CD4-positive, alpha-beta memory T cell (primary cell): ENCODE results near the gene FXYD5. TPM values are rescaled to one million over a fixed set of nuclear protein-coding genes. Genes with fewer than 3 reads are reported as not detected.

Experiments used
- CTCF ChIA-PET: fragments of 350-600 bp; sonication (Branson Sonifier 250); formaldehyde crosslinking; loops from one replicate; lab custom pipeline; 2021; ENCODE audit warnings: inconsistent platforms; ENCODE audit not compliant: partially characterized antibody; lab: Charles Lee
- POLR2A ChIA-PET: fragments of 350-600 bp; sonication (Branson Sonifier 250); formaldehyde crosslinking; loops from one replicate; lab custom pipeline; 2021; ENCODE audit not compliant: partially characterized antibody; lab: Charles Lee
- DNase-seq, 5 donors: peaks; one replicate each; pipeline versions ENCODE4 v3.0.0 to v3.0.0-alpha.2; 2020 to 2022; ENCODE audit warnings: mixed read lengths in 1 of 5
- H3K27ac ChIP-seq: one replicate; pipeline ENCODE4 v1.7.0; 2013; ENCODE audit warnings: low read depth, low read length
- H3K27me3 ChIP-seq: 2 replicates; pipeline ENCODE4 v1.7.0; 2013; ENCODE audit warnings: mild to moderate bottlenecking, low read length, moderate library complexity; ENCODE audit not compliant: insufficient read depth
- H3K36me3 ChIP-seq: 2 replicates; pipeline ENCODE4 v1.7.0; 2013; ENCODE audit warnings: mild to moderate bottlenecking, low read length, moderate library complexity; ENCODE audit not compliant: insufficient read depth
- H3K4me1 ChIP-seq: 2 replicates; pipeline ENCODE4 v1.7.0; 2013; ENCODE audit warnings: mild to moderate bottlenecking, low read length, moderate library complexity; ENCODE audit not compliant: insufficient read depth
- H3K4me3 ChIP-seq, 2 donors: one replicate each; pipeline ENCODE4 v1.7.0; 2013; ENCODE audit warnings: low read length in 2 of 2, mild to moderate bottlenecking in 1 of 2
- H3K9me3 ChIP-seq, 2 donors: one replicate each; pipeline ENCODE4 v1.7.0; 2013; ENCODE audit warnings: low read length in 2 of 2, control low read depth in 1 of 2; ENCODE audit not compliant: control insufficient read depth in 1 of 2
- H3K27ac Mint-ChIP-seq, 7 donors: one replicate each; pipeline ENCODE4 v1.8.0; 2020 to 2021; ENCODE audit warnings: mixed read lengths in 7 of 7, mild to moderate bottlenecking in 6 of 7, inconsistent platforms in 3 of 7, moderate library complexity in 3 of 7
- H3K27me3 Mint-ChIP-seq, 2 donors: one replicate each; pipeline ENCODE4 v1.8.0; 2020 to 2021; ENCODE audit warnings: mixed read lengths in 2 of 2
- H3K36me3 Mint-ChIP-seq, 2 donors: one replicate each; pipeline ENCODE4 v1.8.0; 2020 to 2021; ENCODE audit warnings: mixed read lengths in 2 of 2, inconsistent platforms in 1 of 2, mild to moderate bottlenecking in 1 of 2
- H3K4me1 Mint-ChIP-seq, 4 donors: one replicate each; pipeline ENCODE4 v1.8.0; 2020 to 2021; ENCODE audit warnings: mixed read lengths in 4 of 4, mild to moderate bottlenecking in 1 of 4
- H3K4me3 Mint-ChIP-seq, 8 donors: one replicate each; pipeline ENCODE4 v1.8.0; 2020 to 2021; ENCODE audit warnings: mixed read lengths in 8 of 8, mild to moderate bottlenecking in 7 of 8, moderate library complexity in 6 of 8, inconsistent platforms in 3 of 8
- H3K9me3 Mint-ChIP-seq, 8 donors: one replicate each; pipeline ENCODE4 v1.8.0; 2020 to 2021; ENCODE audit warnings: mixed read lengths in 8 of 8, mild to moderate bottlenecking in 5 of 8, inconsistent platforms in 3 of 8, moderate library complexity in 1 of 8
- intact Hi-C: fragments of 100-400 bp; cut with micrococcal nuclease; formaldehyde crosslinking; loops from one replicate; pipeline ENCODE4 v1.15.1; 2023
- polyA plus RNA-seq, 2 donors: library from polyadenylated mRNA; unstranded; fragments of 300-500 nt; fragmentation: Illumina TruSeq; gene quantifications; one replicate each; pipeline ENCODE4 v1.2.3, GENCODE V29; 2021
- total RNA-seq, 2 experiments: library from RNA; stranded (reverse); gene quantifications; one replicate each; pipeline ENCODE4 v1.2.3, GENCODE V29; 2021

FXYD5 gene
- total and polyA plus RNA-seq, 4 experiments from 2014 or later: 452 to 833 (median 479) TPM

DNA sequence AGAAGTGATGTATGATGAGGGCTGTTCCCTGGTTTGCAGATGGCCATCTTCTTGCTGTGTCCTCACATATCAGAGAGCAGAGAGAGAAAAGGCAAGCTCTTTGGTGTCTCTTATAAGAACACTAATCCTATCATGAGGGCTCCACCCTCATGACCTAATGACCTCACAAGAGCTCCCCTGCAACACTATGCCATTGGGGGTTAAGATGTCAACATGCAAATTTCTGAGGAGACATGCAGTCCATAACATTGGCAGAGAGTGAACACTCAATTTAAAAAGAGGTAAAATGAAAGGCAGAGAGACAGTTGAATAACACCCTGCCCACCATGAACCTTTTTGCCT is 63.1 kb downstream of the FXYD5 start:
- H3K4me3 ChIP-seq: no peak overlapping the region

DNA sequence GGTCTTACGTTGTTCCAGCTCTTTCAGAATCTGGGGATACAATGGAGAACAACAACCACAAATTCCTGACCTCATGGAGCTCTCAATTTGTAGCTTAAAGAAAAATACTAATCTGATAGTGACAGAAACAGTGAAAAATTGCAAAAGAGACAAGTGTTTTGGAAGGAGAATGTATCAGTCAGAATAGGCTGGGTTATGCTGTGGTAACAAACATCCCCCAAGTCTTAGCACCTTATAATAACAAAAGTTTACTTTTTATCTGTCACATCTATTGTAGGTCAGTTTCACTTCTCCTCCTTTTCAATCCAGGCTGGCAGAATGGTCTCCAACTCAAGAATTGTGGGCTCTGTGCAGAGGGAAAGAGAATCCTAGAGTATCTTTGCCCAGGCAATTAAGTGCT is 64.5 kb downstream of the FXYD5 start:
- POLR2A ChIA-PET: no interaction called here
- H3K9me3 Mint-ChIP-seq: peaks cover 0 to 14% (median 4%) of the 10 kb centered on the region in 8 donors
- intact Hi-C loops: loop anchor here (10.0 kb wide), 1 partner anchor 246 kb away; no protein-coding TSS in a partner anchor

More for the DNA sequence above, 63.1 kb downstream of the FXYD5 start:
- Mint-ChIP-seq H3K36me3 (peaks cover 0 to 3% of the 10 kb centered on the region in 2 donors), H3K4me3 (no peak overlapping the region), H3K27ac (peak overlapping the region in 5 of 7 donors; percentile 36 to 100 (median 66)), H3K4me1 (peaks cover 30 to 69% (median 50%) of the 10 kb centered on the region in 4 donors), H3K27me3 (no peaks in the 10 kb centered on the region), H3K9me3 (peaks cover 0 to 14% (median 4%) of the 10 kb centered on the region in 8 donors)
- Histone ChIP-seq H3K4me1 (peaks cover 75% of the 10 kb centered on the region), H3K36me3 (no peaks in the 10 kb centered on the region), H3K9me3 (no peaks in the 10 kb centered on the region), H3K27ac (no peak overlapping the region), H3K27me3 (no peaks in the 10 kb centered on the region)
- DNase-seq: no peak
- POLR2A ChIA-PET: interaction anchor here (0.7 to 8.8 kb wide), 7 partner anchors 10 to 74 kb away, joined by 3 to 126 read pairs (median 12); partner anchors contain the start of genes FXYD5 and FXYD7
- CTCF ChIA-PET: interaction anchor here (0.7 to 2.0 kb wide), 14 partner anchors 19 to 151 kb away, joined by 3 to 20 read pairs (median 3); partner anchors contain the start of gene FXYD7
- intact Hi-C loops: loop anchor here (10.0 kb wide), 1 partner anchor 247 kb away; no protein-coding TSS in a partner anchor

More for the DNA sequence above, 64.5 kb downstream of the FXYD5 start:
- Mint-ChIP-seq H3K27ac (peak overlapping the region in 2 of 7 donors; percentile 25 to 88), H3K4me1 (peaks cover 25 to 64% (median 49%) of the 10 kb centered on the region in 4 donors), H3K36me3 (peaks cover 0 to under 1% of the 10 kb centered on the region in 2 donors), H3K4me3 (peak overlapping the region in 1 of 8 donors; percentile 1), H3K27me3 (no peaks in the 10 kb centered on the region)
- no peak overlapping the region for H3K27ac ChIP-seq
- CTCF ChIA-PET: interaction anchor here (1.4 to 2.0 kb wide), 3 partner anchors 21 to 78 kb away, joined by 3 to 7 read pairs (median 5); no protein-coding TSS in a partner anchor
- DNase-seq: no peak
- H3K9me3 ChIP-seq: no peaks in the 10 kb centered on the region
- H3K27me3 ChIP-seq: no peaks in the 10 kb centered on the region
- H3K4me3 ChIP-seq: no peak overlapping the region
- H3K4me1 ChIP-seq: peaks cover 72% of the 10 kb centered on the region
- no peaks in the 10 kb centered on the region for H3K36me3 ChIP-seq

Other genes starting within 250 kb of the FXYD5 start
- 1 to 10 TPM; 9.2 to 9.7 TPM for gene ZNF30, start 227.8 kb upstream of the FXYD5 start, total RNA-seq
- gene ZNF30, start 227.8 kb upstream of the FXYD5 start, polyA plus RNA-seq: 1 to 10 TPM; 5.4 to 5.7 TPM
- 10 to 100 TPM; 33.9 to 34.7 TPM for gene ZNF792, start 190.5 kb upstream of the FXYD5 start, total RNA-seq
- gene ZNF792, start 190.5 kb upstream of the FXYD5 start, polyA plus RNA-seq: 10 to 100 TPM; 10.1 to 23.9 TPM
- 100 to 1,000 TPM; 205 to 221 TPM for gene GRAMD1A, start 154.4 kb upstream of the FXYD5 start, total RNA-seq
- 10 to 100 TPM; 16.3 to 55.4 TPM for gene GRAMD1A, start 154.4 kb upstream of the FXYD5 start, polyA plus RNA-seq
- 1 to 10 TPM; 1.4 to 1.5 TPM for gene SCN1B, start 124.3 kb upstream of the FXYD5 start, total RNA-seq
- under 1 TPM in 1 of 2 donors, not detected in 1; 0.64 TPM for gene SCN1B, start 124.3 kb upstream of the FXYD5 start, polyA plus RNA-seq
- under 1 TPM in 1 of 2 experiments, not detected in 1; 0.15 TPM for gene HPN, start 113.0 kb upstream of the FXYD5 start, total RNA-seq
- gene HPN, start 113.0 kb upstream of the FXYD5 start, polyA plus RNA-seq: under 1 TPM in 1 of 2 donors, not detected in 1; 0.57 TPM
- not detected for gene FXYD3, start 38.9 kb upstream of the FXYD5 start, total RNA-seq
- not detected for gene FXYD3, start 38.9 kb upstream of the FXYD5 start, polyA plus RNA-seq
- under 1 TPM; 0.72 to 0.81 TPM for gene LGI4, start 19.7 kb upstream of the FXYD5 start, total RNA-seq
- not detected for gene LGI4, start 19.7 kb upstream of the FXYD5 start, polyA plus RNA-seq
- 1 to 10 TPM; 3.6 to 4.4 TPM for gene FXYD1, start 15.9 kb upstream of the FXYD5 start, total RNA-seq
- gene FXYD1, start 15.9 kb upstream of the FXYD5 start, polyA plus RNA-seq: 1 to 10 TPM in 1 of 2 donors, under 1 TPM in 1; 0.58 to 3.2 TPM
- gene FXYD7, start 11.5 kb upstream of the FXYD5 start, total RNA-seq: 10 to 100 TPM in 1 of 2 experiments, 1 to 10 TPM in 1; 9.6 to 10.1 TPM
- gene FXYD7, start 11.5 kb upstream of the FXYD5 start, polyA plus RNA-seq: 10 to 100 TPM in 1 of 2 donors, 1 to 10 TPM in 1; 5.5 to 11.1 TPM
- not detected for gene FAM187B, start 74.0 kb downstream of the FXYD5 start, total RNA-seq
- gene FAM187B, start 74.0 kb downstream of the FXYD5 start, polyA plus RNA-seq: not detected
- 10 to 100 TPM; 45.8 to 48.9 TPM for gene LSR, start 94.3 kb downstream of the FXYD5 start, total RNA-seq
- 10 to 100 TPM; 76.1 to 91.6 TPM for gene LSR, start 94.3 kb downstream of the FXYD5 start, polyA plus RNA-seq
- gene USF2, start 114.2 kb downstream of the FXYD5 start, total RNA-seq: 100 to 1,000 TPM; 204 to 216 TPM
- 1 to 10 TPM; 2.2 to 9.4 TPM for gene USF2, start 114.2 kb downstream of the FXYD5 start, polyA plus RNA-seq
- 1 to 10 TPM; 1.2 to 2.7 TPM for gene HAMP, start 127.8 kb downstream of the FXYD5 start, total RNA-seq
- not detected for gene HAMP, start 127.8 kb downstream of the FXYD5 start, polyA plus RNA-seq
- not detected for gene MAG, start 137.4 kb downstream of the FXYD5 start, total RNA-seq
- gene MAG, start 137.4 kb downstream of the FXYD5 start, polyA plus RNA-seq: not detected
- under 1 TPM; 0.30 to 0.32 TPM for gene CD22, start 174.5 kb downstream of the FXYD5 start, total RNA-seq
- gene CD22, start 174.5 kb downstream of the FXYD5 start, polyA plus RNA-seq: 1 to 10 TPM in 1 of 2 donors, under 1 TPM in 1; 0.32 to 1.8 TPM
- gene FFAR1, start 193.2 kb downstream of the FXYD5 start, total RNA-seq: not detected
- gene FFAR1, start 193.2 kb downstream of the FXYD5 start, polyA plus RNA-seq: not detected
- gene FFAR3, start 203.7 kb downstream of the FXYD5 start, total RNA-seq: not detected
- not detected for gene FFAR3, start 203.7 kb downstream of the FXYD5 start, polyA plus RNA-seq
- gene GPR42, start 216.3 kb downstream of the FXYD5 start, total RNA-seq: not detected
- gene GPR42, start 216.3 kb downstream of the FXYD5 start, polyA plus RNA-seq: not detected